HEK293 (cell line): ENCODE measurements around the gene CBX7.

ENCODE experiments used
- CTCF ChIA-PET: fragments of 350-600 bp; formaldehyde crosslinking; extraction: SDS; loops from one replicate; lab custom pipeline; 2021; ENCODE audit warnings: antibody characterized with exemption; lab: Yijun Ruan, JAX
- POLR2A ChIA-PET: fragments of 300-600 bp; formaldehyde crosslinking; extraction: SDS; loops from one replicate; lab custom pipeline; 2020; ENCODE audit warnings: antibody characterized with exemption, inconsistent platforms; lab: Yijun Ruan, JAX
- H3K27ac ChIP-seq: fragments of 200-500 bp; sonication (Bioruptor generic); 2 replicates; pipeline ENCODE4 v1.5.1; 2014; ENCODE audit warnings: low read depth, low read length, control low read depth, inconsistent platforms; ENCODE audit errors: extremely low read depth
- H3K36me3 ChIP-seq, 2 experiments: fragments of 200-500 bp in 1 of 2; sonication (Bioruptor generic) in 1 of 2; 1 replicate in 1 of 2; 2 replicates in 1 of 2; pipeline ENCODE4 v1.5.1; 2014 to 2017; ENCODE audit warnings: inconsistent platforms in 2 of 2, low read length in 2 of 2; ENCODE audit not compliant: control insufficient read depth in 2 of 2, insufficient read depth in 1 of 2
- H3K4me1 ChIP-seq: fragments of 200-500 bp; sonication (Bioruptor generic); 2 replicates; pipeline ENCODE4 v1.5.1; 2014; ENCODE audit warnings: mild to moderate bottlenecking, low read length, inconsistent platforms; ENCODE audit not compliant: control insufficient read depth, insufficient read depth
- H3K4me3 ChIP-seq: 2 replicates; pipeline ENCODE4 v1.5.1; 2011; ENCODE audit warnings: low read depth, mild to moderate bottlenecking, control low read depth, low read length, moderate library complexity
- H3K9me3 ChIP-seq: fragments of 200-500 bp; sonication (Bioruptor generic); 2 replicates; pipeline ENCODE4 v1.5.1; 2014; ENCODE audit warnings: low read depth, low read length, inconsistent platforms; ENCODE audit not compliant: control insufficient read depth, insufficient read depth
- EGR2 ChIP-seq: fragments of 450-650 bp; formaldehyde crosslinking; IDR thresholded peaks from 2 replicates; pipeline ENCODE4 v1.5.1; 2016; ENCODE audit warnings: low read depth, missing biosample characterization, missing genetic modification characterization
- KLF10 ChIP-seq: fragments of 450-650 bp; IDR thresholded peaks from 2 replicates; pipeline ENCODE4 v1.5.1; 2018; ENCODE audit warnings: missing biosample characterization, mild to moderate bottlenecking, missing genetic modification characterization
- KLF7 ChIP-seq: fragments of 450-650 bp; formaldehyde crosslinking; IDR thresholded peaks from 2 replicates; pipeline ENCODE4 v1.5.1; 2016; ENCODE audit warnings: missing biosample characterization, missing genetic modification characterization, borderline replicate concordance
- KLF9 ChIP-seq: fragments of 450-650 bp; formaldehyde crosslinking; IDR thresholded peaks from 2 replicates; pipeline ENCODE4 v1.5.1; 2016; ENCODE audit warnings: missing biosample characterization, missing genetic modification characterization, low read depth
- OVOL3 ChIP-seq: fragments of 450-650 bp; formaldehyde crosslinking; IDR thresholded peaks from 2 replicates; pipeline ENCODE4 v1.5.1; 2016; ENCODE audit warnings: missing biosample characterization, missing genetic modification characterization
- SP2 ChIP-seq: fragments of 450-650 bp; formaldehyde crosslinking; IDR thresholded peaks from 2 replicates; pipeline ENCODE4 v1.5.1; 2016; ENCODE audit warnings: missing biosample characterization, missing genetic modification characterization
- TRIM28 ChIP-seq: IDR thresholded peaks from 2 replicates; pipeline ENCODE4 v1.6.1; 2011; ENCODE audit warnings: low read length, control low read depth, borderline replicate concordance
- ZFHX2 ChIP-seq: fragments of 450-650 bp; formaldehyde crosslinking; conservative IDR thresholded peaks from 2 replicates; pipeline ENCODE4 v1.5.1; 2016; ENCODE audit warnings: missing biosample characterization, missing genetic modification characterization
- ZFP69B ChIP-seq: fragments of 450-650 bp; formaldehyde crosslinking; IDR thresholded peaks from 2 replicates; pipeline ENCODE4 v1.5.1; 2016; ENCODE audit warnings: missing biosample characterization, missing genetic modification characterization
- ZNF16 ChIP-seq: fragments of 450-650 bp; formaldehyde crosslinking; IDR thresholded peaks from 2 replicates; pipeline ENCODE4 v1.5.1; 2016; ENCODE audit warnings: low read depth, missing biosample characterization, missing genetic modification characterization
- ZNF223 ChIP-seq: fragments of 450-650 bp; formaldehyde crosslinking; IDR thresholded peaks from 2 replicates; pipeline ENCODE4 v1.5.1; 2016; ENCODE audit warnings: missing biosample characterization, missing genetic modification characterization
- ZNF292 ChIP-seq: fragments of 450-650 bp; formaldehyde crosslinking; IDR thresholded peaks from 2 replicates; pipeline ENCODE4 v1.5.1; 2016; ENCODE audit warnings: low read depth, missing biosample characterization, missing genetic modification characterization, borderline replicate concordance
- ZNF366 ChIP-seq: fragments of 450-650 bp; formaldehyde crosslinking; conservative IDR thresholded peaks from 2 replicates; pipeline ENCODE4 v1.5.1; 2016; ENCODE audit warnings: missing biosample characterization, missing genetic modification characterization
- ZNF423 ChIP-seq: fragments of 450-650 bp; formaldehyde crosslinking; IDR thresholded peaks from 2 replicates; pipeline ENCODE4 v1.5.1; 2016; ENCODE audit warnings: missing biosample characterization, missing genetic modification characterization
- ZNF433 ChIP-seq: fragments of 450-650 bp; formaldehyde crosslinking; IDR thresholded peaks from 2 replicates; pipeline ENCODE4 v1.5.1; 2016; ENCODE audit warnings: missing biosample characterization, missing genetic modification characterization, low read depth
- ZNF571 ChIP-seq: fragments of 450-650 bp; formaldehyde crosslinking; IDR thresholded peaks from 2 replicates; pipeline ENCODE4 v1.5.0; 2017; ENCODE audit warnings: missing biosample characterization, missing genetic modification characterization
- ZSCAN30 ChIP-seq: fragments of 450-650 bp; IDR thresholded peaks from 2 replicates; pipeline ENCODE4 v1.5.1; 2018; ENCODE audit warnings: missing biosample characterization, mild to moderate bottlenecking, missing genetic modification characterization, moderate library complexity
- TF ChIP-seq, protein P1 (sequence below): fragments of 450-650 bp; formaldehyde crosslinking; IDR thresholded peaks from 2 replicates; pipeline ENCODE4 v1.5.1; 2016; ENCODE audit warnings: missing biosample characterization, missing genetic modification characterization, borderline replicate concordance
- TF ChIP-seq, protein P2 (sequence below): fragments of 450-650 bp; formaldehyde crosslinking; IDR thresholded peaks from 2 replicates; pipeline ENCODE4 v1.5.1; 2016; ENCODE audit warnings: missing biosample characterization, missing genetic modification characterization, low read depth
- TF ChIP-seq, protein P3 (sequence below): fragments of 450-650 bp; IDR thresholded peaks from 2 replicates; pipeline ENCODE4 v1.5.1; 2018; ENCODE audit warnings: missing biosample characterization, missing genetic modification characterization
- TF ChIP-seq, protein P4 (sequence below): fragments of 450-650 bp; formaldehyde crosslinking; IDR thresholded peaks from 2 replicates; pipeline ENCODE4 v1.5.1; 2017; ENCODE audit warnings: missing biosample characterization, missing genetic modification characterization

CBX7 gene

DNA sequence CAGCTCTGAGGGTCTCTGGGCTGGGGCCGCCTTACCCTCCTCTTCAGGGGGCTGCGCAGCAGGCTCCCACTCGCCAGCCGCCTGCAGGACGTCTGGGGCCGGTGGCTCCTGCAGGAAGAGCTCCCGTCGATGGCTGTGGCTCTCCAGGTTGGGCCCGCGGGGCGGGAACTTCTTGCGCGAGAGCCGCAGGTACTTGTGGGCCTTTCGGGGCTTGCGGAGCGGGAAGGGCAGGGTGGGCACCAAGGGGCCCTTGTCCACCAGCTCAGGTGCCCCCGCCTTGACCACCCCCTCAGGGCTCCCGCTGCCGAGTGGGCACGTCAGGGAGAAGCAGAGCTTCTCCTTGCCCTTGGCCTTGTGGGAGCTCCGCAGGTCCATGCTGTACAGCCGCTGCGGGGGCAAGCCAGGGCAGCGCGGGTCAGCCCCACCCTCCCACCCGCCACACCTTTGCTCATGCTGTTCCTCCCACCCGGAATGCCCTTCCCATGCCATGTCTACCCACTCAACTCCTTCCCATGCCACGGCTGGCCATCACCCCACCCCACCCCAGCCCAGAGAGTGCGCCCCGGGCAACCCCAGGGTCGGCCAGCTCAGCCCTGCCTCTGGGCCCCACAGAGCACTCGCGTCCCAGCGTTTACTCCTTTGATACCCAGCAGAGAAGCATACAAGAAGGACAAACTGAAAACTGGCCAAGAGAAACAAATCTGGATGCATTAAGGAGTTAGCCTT lies 18.0 kb downstream of the CBX7 start (continued):
- TF ChIP-seq, protein P1, sequence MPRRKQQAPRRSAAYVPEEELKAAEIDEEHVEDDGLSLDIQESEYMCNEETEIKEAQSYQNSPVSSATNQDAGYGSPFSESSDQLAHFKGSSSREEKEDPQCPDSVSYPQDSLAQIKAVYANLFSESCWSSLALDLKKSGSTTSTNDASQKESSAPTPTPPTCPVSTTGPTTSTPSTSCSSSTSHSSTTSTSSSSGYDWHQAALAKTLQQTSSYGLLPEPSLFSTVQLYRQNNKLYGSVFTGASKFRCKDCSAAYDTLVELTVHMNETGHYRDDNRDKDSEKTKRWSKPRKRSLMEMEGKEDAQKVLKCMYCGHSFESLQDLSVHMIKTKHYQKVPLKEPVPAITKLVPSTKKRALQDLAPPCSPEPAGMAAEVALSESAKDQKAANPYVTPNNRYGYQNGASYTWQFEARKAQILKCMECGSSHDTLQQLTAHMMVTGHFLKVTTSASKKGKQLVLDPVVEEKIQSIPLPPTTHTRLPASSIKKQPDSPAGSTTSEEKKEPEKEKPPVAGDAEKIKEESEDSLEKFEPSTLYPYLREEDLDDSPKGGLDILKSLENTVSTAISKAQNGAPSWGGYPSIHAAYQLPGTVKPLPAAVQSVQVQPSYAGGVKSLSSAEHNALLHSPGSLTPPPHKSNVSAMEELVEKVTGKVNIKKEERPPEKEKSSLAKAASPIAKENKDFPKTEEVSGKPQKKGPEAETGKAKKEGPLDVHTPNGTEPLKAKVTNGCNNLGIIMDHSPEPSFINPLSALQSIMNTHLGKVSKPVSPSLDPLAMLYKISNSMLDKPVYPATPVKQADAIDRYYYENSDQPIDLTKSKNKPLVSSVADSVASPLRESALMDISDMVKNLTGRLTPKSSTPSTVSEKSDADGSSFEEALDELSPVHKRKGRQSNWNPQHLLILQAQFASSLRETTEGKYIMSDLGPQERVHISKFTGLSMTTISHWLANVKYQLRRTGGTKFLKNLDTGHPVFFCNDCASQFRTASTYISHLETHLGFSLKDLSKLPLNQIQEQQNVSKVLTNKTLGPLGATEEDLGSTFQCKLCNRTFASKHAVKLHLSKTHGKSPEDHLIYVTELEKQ (tag by site-specific recombination): no peak
- no peak for TF ChIP-seq ZSCAN30 (tag by site-specific recombination)

DNA sequence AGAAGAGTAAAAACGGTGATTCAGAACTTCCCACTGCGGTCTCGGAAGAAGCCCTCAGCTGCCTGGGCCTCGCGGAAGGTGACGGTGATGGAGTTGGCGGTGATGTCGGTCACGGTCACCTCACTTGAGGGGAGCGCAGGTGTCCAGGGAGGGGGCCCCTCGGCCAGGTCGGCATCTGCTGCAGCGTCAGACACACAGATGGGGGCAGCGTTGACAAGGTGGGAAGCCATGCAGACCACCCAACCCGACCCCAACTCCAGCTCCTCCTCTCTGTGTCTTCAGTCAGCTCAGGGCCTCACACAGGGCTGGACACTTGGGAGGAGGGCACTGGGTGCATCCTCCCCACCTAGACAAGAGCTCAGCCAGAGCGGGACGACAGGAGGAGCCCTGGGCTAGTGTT lies 18.6 kb downstream of the CBX7 start:
- TF ChIP-seq ZFP69B (tag by site-specific recombination): no peak
- TF ChIP-seq KLF7 (tag by site-specific recombination): no peak
- POLR2A ChIA-PET: no interaction called here
- H3K36me3 ChIP-seq: no peaks in the 10 kb centered on the region
- H3K9me3 ChIP-seq: no peaks in the 10 kb centered on the region
- no peak overlapping the region for H3K4me3 ChIP-seq
- no peak overlapping the region for H3K27ac ChIP-seq
- CTCF ChIA-PET: interaction anchor here (0.6 to 2.6 kb wide), 8 partner anchors 9 to 401 kb away, joined by 3 to 9 read pairs (median 4); partner anchors contain the start of gene RPL3
- H3K4me1 ChIP-seq: no peaks in the 10 kb centered on the region

DNA sequence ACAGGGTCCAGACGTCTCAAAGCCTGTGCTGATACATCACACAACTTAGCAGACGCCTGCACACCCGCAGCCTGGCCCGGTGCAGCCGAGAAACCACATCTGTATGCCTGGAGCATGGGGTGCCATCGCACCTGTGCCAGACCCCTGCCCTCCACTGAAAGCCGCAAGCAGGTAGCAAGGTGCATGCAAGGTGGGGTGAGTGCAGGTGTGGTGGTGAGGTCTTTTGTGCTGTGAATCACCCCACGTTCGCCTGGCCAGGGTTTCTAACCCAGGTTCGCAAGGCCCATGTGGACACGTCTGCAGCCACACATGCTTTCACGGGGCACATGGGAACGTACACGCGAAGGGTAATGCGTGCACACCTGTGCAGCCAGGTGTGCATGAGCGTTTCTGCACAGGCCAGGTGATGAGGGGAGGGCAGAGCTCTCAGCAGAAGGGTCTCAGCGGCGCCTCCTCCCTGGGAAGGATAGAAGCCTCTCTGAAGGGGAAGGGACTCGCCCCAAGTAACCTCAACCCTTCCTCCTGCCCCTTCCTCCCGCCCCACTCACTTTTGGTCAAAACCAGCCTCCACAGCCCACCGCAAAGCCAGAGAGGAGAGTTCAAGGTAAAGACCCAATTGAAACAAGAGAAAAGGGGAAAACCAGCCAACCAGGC lies 19.5 kb downstream of the CBX7 start:
- TF ChIP-seq SP2 (tag by site-specific recombination): no peak
- no peak for TF ChIP-seq KLF9
- TF ChIP-seq ZNF433: no peak
- no peak for TF ChIP-seq ZFHX2 (tag by site-specific recombination)
- TF ChIP-seq ZNF292 (tag by site-specific recombination): no peak
- TF ChIP-seq, protein P2, sequence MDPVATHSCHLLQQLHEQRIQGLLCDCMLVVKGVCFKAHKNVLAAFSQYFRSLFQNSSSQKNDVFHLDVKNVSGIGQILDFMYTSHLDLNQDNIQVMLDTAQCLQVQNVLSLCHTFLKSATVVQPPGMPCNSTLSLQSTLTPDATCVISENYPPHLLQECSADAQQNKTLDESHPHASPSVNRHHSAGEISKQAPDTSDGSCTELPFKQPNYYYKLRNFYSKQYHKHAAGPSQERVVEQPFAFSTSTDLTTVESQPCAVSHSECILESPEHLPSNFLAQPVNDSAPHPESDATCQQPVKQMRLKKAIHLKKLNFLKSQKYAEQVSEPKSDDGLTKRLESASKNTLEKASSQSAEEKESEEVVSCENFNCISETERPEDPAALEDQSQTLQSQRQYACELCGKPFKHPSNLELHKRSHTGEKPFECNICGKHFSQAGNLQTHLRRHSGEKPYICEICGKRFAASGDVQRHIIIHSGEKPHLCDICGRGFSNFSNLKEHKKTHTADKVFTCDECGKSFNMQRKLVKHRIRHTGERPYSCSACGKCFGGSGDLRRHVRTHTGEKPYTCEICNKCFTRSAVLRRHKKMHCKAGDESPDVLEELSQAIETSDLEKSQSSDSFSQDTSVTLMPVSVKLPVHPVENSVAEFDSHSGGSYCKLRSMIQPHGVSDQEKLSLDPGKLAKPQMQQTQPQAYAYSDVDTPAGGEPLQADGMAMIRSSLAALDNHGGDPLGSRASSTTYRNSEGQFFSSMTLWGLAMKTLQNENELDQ (tag by site-specific recombination): no peak
- TF ChIP-seq ZNF366 (tag by site-specific recombination): no peak
- no peaks in the 10 kb centered on the region for H3K36me3 ChIP-seq
- ChIA-PET CTCF (interaction anchor here (0.7 to 2.6 kb wide), 2 partner anchors 192 to 364 kb away, joined by 3 to 6 read pairs; no protein-coding TSS in a partner anchor), POLR2A (no interaction called here)
- no peak overlapping the region for H3K27ac ChIP-seq
- no peak overlapping the region for H3K4me3 ChIP-seq
- H3K4me1 ChIP-seq: no peaks in the 10 kb centered on the region
- no peaks in the 10 kb centered on the region for H3K9me3 ChIP-seq

DNA sequence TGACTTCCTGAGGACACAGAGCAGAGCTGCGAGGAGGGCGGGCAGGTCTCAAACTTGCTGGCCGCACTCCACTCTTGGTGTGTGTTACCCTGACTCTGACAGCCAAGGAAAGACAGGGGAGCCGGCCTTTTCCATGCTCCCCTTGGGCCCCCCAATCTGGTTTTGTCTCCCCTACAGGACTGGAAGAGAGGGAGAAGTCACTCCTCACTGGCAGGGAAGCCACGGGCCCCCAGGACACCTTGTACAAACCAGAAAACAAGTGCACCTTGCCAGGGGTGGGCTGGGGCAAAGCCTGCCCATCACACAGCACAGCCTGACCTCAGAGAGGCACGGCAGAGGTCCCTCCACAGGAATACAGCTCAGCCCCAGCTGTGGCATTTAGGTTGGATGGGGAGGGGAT lies 20.2 kb downstream of the CBX7 start:
- H3K4me1 ChIP-seq: no peaks in the 10 kb centered on the region
- POLR2A ChIA-PET: no interaction called here
- H3K36me3 ChIP-seq: no peaks in the 10 kb centered on the region
- no peak overlapping the region for H3K4me3 ChIP-seq
- CTCF ChIA-PET: interaction anchor here (0.7 kb wide), 1 partner anchor 191 kb away, joined by 3 read pairs; no protein-coding TSS in a partner anchor
- no peak overlapping the region for H3K27ac ChIP-seq
- no peaks in the 10 kb centered on the region for H3K9me3 ChIP-seq
- TF ChIP-seq ZNF16 (no peak), ZNF223 (tag by site-specific recombination) (no peak), ZNF423 (tag by site-specific recombination) (no peak), EGR2 (tag by site-specific recombination) (no peak), ZNF571 (tag by site-specific recombination) (no peak), TRIM28 (no peak), KLF10 (tag by site-specific recombination) (no peak), OVOL3 (tag by site-specific recombination) (no peak)
- TF ChIP-seq, protein P3, sequence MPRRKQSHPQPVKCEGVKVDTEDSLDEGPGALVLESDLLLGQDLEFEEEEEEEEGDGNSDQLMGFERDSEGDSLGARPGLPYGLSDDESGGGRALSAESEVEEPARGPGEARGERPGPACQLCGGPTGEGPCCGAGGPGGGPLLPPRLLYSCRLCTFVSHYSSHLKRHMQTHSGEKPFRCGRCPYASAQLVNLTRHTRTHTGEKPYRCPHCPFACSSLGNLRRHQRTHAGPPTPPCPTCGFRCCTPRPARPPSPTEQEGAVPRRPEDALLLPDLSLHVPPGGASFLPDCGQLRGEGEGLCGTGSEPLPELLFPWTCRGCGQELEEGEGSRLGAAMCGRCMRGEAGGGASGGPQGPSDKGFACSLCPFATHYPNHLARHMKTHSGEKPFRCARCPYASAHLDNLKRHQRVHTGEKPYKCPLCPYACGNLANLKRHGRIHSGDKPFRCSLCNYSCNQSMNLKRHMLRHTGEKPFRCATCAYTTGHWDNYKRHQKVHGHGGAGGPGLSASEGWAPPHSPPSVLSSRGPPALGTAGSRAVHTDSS: no peak
- TF ChIP-seq, protein P4, sequence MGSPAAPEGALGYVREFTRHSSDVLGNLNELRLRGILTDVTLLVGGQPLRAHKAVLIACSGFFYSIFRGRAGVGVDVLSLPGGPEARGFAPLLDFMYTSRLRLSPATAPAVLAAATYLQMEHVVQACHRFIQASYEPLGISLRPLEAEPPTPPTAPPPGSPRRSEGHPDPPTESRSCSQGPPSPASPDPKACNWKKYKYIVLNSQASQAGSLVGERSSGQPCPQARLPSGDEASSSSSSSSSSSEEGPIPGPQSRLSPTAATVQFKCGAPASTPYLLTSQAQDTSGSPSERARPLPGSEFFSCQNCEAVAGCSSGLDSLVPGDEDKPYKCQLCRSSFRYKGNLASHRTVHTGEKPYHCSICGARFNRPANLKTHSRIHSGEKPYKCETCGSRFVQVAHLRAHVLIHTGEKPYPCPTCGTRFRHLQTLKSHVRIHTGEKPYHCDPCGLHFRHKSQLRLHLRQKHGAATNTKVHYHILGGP: no peak
